ENCODE data around the gene C1QL2. TPM values are rescaled to one million over a fixed set of nuclear protein-coding genes. Genes with fewer than 3 reads are reported as not detected.

The C1QL2 gene
- total RNA-seq = not detected
- total RNA-seq (2013) = not detected

- no peak within 1 kb of the TSS for H3K4me3 Mint-ChIP-seq
- no peaks in the 10 kb centered on the region for H3K9me3 ChIP-seq (ENCODE audit: control insufficient read depth, insufficient read depth, low read length)
- ATAC-seq = no peak
- 5% methylated on average over 71 of the region's 71 CpGs for WGBS (ENCODE audit: insufficient coverage)
- H3K27me3 ChIP-seq (ENCODE audit: control insufficient read depth, insufficient read depth, low read length) = peaks cover 6% of the 10 kb centered on the region
- no peak for TF ChIP-seq CTCF (IDR thresholded peaks at IDR 0.05)
- intact Hi-C loops (cut with micrococcal nuclease) = no loop called here
- no peak within 1 kb of the TSS for H3K4me3 ChIP-seq (ENCODE audit: low read length)
- H3K27ac ChIP-seq (ENCODE audit: low read length) = no peak within 1 kb of the TSS
- H3K27ac Mint-ChIP-seq = no peak within 1 kb of the TSS
- H3K4me1 ChIP-seq (ENCODE audit: control insufficient read depth, insufficient read depth, low read length) = no peaks in the 10 kb centered on the region
- H3K27me3 Mint-ChIP-seq (ENCODE audit: low read depth in 2 of 2) = peaks cover 44 to 60% of the 10 kb centered on the region in 2 donors
- H3K36me3 Mint-ChIP-seq = no peaks in the 10 kb centered on the region
- no peaks in the 10 kb centered on the region for H3K4me1 Mint-ChIP-seq
- H3K36me3 ChIP-seq (ENCODE audit: control insufficient read depth, insufficient read depth, low read length) = no peaks in the 10 kb centered on the region
- no peaks in the 10 kb centered on the region for H3K9me3 Mint-ChIP-seq
- no peak for DNase-seq
Observed at GRCh38 chr2:119158563-119159347, at the start of gene C1QL2. Gene C1QL2, minus strand, starts transcription at chr2:119158751. Its CDS starts 482 bp downstream, at chr2:119158269.

- peaks cover 0 to 6% of the 10 kb centered on the region in 2 donors for H3K4me1 Mint-ChIP-seq
- Histone ChIP-seq H3K27me3 (ENCODE audit: control insufficient read depth, insufficient read depth, low read length) (no peaks in the 10 kb centered on the region), H3K9me3 (ENCODE audit: control insufficient read depth, insufficient read depth, low read length) (no peaks in the 10 kb centered on the region), H3K4me1 (ENCODE audit: control insufficient read depth, insufficient read depth, low read length) (no peaks in the 10 kb centered on the region), H3K4me3 (ENCODE audit: low read length) (no peak overlapping the region), H3K36me3 (ENCODE audit: control insufficient read depth, insufficient read depth, low read length) (no peaks in the 10 kb centered on the region), H3K27ac (ENCODE audit: low read length) (no peak overlapping the region)
- H3K9me3 Mint-ChIP-seq = no peaks in the 10 kb centered on the region
- no peak overlapping the region for H3K4me3 Mint-ChIP-seq
- no peak overlapping the region for H3K27ac Mint-ChIP-seq
- intact Hi-C loops (cut with micrococcal nuclease) = no loop called here
- no peak for TF ChIP-seq CTCF (IDR thresholded peaks at IDR 0.05)
- ATAC-seq = no peak
- 86% methylated on average over 2 of the region's 2 CpGs for WGBS (ENCODE audit: insufficient coverage)
- peaks cover 6% of the 10 kb centered on the region in 2 donors for H3K27me3 Mint-ChIP-seq (ENCODE audit: low read depth in 2 of 2)
- no peaks in the 10 kb centered on the region for H3K36me3 Mint-ChIP-seq
- no peak for DNase-seq
Observed at GRCh38 chr2:119207447-119207846, 48.9 kb upstream of the C1QL2 start.

- DNase-seq = no peak
- Mint-ChIP-seq H3K27me3 (ENCODE audit: low read depth in 2 of 2) (peaks cover 6% of the 10 kb centered on the region in 2 donors), H3K9me3 (no peaks in the 10 kb centered on the region), H3K4me3 (no peak overlapping the region), H3K36me3 (no peaks in the 10 kb centered on the region), H3K4me1 (peaks cover 0 to 6% of the 10 kb centered on the region in 2 donors), H3K27ac (no peak overlapping the region)
- no CpG with 5 or more reads among the region's 2 CpGs for WGBS (ENCODE audit: insufficient coverage)
- no peaks in the 10 kb centered on the region for H3K36me3 ChIP-seq (ENCODE audit: control insufficient read depth, insufficient read depth, low read length)
- no peaks in the 10 kb centered on the region for H3K27me3 ChIP-seq (ENCODE audit: control insufficient read depth, insufficient read depth, low read length)
- ATAC-seq = no peak
- TF ChIP-seq CTCF (IDR thresholded peaks at IDR 0.05) = no peak
- intact Hi-C loops (cut with micrococcal nuclease) = no loop called here
- H3K4me3 ChIP-seq (ENCODE audit: low read length) = no peak overlapping the region
- H3K4me1 ChIP-seq (ENCODE audit: control insufficient read depth, insufficient read depth, low read length) = no peaks in the 10 kb centered on the region
- H3K27ac ChIP-seq (ENCODE audit: low read length) = no peak overlapping the region
- H3K9me3 ChIP-seq (ENCODE audit: control insufficient read depth, insufficient read depth, low read length) = no peaks in the 10 kb centered on the region
Observed at GRCh38 chr2:119206201-119206600, 47.6 kb upstream of the C1QL2 start.

Measured in natural killer cell (primary cell).